GM18511 (cell line): ENCODE measurements around the gene KCNJ12.
"Not testable (repeated sequence)": the region's sequence is repeated elsewhere in the genome, so short reads cannot be mapped to it uniquely, and the experiment has no call there.

Experiments
- ATAC-seq: cut with Tn5 transposase; IDR thresholded peaks from one replicate; pipeline ENCODE4 v1.9.1; 2021; ENCODE audit warnings: mild to moderate bottlenecking, moderate library complexity; ENCODE audit not compliant: unreplicated experiment

Gene KCNJ12

DNA sequence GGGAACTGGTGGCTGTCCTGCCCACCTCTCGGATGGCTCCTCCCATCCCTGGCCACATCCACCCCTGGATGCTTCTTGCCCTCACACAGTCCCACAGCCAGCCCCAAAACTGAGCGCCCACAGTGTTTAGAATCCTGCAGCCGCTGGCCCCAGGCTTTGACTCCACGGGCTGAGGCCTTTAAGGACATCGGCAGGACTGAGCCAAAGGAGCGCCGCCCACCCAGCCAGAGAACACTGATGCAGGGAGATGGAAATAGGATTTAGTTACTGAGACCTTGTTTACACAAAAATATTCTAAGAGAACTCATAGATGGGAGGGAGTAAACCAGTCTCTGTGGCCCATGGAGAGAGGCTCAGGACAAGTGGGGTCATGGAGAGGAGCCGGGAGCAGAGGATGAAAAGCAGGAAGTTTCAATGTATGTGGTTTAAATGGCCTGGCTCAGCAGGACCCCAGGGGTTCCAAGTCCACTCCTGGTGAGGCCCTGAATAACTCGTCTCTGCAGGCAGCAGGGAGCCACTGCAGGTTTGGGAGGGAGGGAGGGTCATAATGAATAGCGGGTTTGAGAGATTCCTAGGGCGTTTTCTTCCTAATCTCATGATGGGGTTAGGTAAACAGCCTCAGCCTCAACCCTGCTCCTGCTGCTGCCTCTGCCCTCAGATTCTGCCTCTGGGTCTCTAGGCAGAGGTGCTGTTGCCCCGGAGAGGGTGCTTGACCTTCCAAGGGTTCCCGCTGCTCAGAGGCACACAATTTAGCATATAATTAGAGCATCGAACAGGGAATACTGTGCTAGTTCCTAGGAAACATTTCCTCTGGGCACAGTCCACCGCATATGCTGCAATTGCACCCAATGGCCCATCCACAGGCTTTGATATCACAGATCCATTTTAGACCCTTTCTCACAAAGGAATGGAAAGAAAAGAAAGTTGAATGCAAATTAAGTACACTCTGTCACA lies 61.0 kb downstream of the KCNJ12 start:
- ATAC-seq = not testable (repeated sequence)

DNA sequence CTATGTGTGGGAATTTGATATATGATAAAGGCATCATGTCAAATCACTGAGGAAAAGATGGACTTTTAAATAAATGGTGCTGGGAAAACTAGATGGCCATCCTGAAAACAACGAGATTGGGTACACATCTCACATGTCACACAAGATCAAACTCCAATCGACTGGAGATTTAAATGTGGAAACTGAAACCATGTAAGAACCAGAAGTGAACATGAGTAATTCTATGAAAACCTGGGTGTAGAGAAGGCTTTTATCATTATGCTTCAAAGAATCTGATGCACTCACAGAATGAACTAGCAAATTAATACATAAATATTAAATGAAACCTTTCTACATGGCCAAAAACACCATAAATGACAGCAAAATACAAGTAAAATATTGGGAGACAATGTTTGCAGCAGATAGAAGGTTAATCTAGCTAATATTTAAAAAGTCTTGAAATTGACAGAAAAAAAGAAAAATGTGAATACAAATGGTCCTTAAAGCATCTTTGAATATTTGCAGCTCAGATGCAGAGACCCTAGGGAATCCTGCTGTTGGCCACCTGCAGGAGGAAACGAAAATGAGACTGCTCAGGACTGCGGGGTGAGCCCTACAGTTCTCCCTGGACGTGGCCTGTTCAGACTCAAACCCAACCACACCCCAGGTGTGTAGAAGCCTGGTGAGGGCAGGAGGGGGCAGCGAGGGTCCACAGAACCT lies 62.3 kb downstream of the KCNJ12 start:
- ATAC-seq = not testable (repeated sequence)

DNA sequence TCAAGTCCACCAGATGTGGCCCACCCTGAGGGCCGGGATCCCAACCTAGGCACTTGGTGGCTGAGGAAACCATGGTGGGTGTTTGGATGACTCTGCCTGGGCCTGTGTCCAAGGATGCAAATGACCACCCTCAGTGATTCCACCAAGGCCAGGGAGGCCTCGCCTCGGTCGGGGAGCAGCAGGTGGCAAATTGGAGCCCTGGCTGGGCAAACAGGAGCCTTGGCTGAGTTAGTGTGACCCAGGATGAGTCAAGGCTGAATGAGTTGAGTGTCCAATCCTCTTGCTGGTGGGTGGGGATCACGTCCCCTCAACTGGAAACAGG lies 62.8 kb downstream of the KCNJ12 start:
- not testable (repeated sequence) for ATAC-seq

DNA sequence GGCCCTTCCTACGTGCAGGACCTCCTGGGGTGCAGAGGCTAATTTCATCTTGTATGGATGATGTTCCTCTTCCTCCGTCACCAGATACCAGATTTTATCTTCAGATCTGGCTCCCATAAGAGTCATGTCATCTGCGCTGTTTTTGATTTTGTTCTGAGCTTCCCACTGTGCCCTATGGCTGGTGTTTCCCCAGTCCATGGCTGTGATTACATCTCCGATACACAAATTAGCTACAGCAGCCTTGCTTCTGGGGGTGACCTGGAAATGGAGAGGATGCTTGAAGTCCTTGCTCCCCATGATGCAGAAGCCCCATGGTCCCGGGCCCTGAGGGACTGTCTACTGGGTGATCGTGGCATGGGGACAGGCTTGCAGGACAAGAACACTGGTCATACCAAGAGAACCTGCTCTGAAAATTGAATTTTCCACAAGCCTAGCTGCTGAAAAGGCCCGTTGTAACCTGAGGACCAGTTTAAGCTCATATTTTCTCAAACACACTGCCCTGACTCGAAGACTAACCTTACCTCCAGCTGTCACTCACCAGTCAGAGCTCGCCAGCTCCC lies 69.0 kb downstream of the KCNJ12 start:
- ATAC-seq = no peak

DNA sequence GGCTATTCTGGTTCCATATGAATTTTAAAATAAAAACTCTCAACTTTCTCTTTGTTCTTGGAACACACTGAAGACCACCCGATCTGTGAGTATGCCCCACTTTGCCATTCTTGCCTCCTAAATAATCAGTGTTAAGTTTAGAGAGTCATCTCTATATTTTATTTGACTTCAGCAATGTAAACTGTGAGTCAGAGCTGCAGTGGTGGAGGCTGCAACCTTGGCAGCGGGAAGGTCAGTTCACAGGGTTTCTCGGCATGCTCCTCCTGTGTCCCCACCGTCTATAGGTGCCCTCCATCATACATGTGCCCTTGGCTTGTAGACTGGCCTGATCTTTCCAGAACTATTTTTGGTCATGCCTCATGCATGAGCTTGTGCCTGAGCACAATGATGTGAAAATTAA lies 71.4 kb downstream of the KCNJ12 start:
- ATAC-seq = not testable (repeated sequence)

DNA sequence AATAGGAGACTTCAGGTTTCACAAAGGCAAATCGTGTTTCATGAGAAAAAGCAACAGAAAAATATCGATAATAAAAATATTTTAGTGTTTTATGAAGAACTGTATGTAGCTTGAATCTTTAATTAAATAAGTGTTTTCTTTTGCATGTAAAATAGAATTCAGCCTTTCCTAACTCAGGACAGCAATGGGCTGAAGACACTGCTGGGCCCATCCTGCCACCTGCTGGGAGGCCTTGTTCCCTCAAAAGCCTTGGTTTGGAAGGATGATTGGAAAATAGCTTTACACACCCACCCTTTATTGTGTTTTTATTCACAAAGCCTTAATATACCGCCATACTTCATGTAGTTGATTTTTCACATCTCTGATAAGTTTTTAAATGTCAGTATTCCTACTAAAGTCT lies 73.7 kb downstream of the KCNJ12 start:
- ATAC-seq = not testable (repeated sequence)

DNA sequence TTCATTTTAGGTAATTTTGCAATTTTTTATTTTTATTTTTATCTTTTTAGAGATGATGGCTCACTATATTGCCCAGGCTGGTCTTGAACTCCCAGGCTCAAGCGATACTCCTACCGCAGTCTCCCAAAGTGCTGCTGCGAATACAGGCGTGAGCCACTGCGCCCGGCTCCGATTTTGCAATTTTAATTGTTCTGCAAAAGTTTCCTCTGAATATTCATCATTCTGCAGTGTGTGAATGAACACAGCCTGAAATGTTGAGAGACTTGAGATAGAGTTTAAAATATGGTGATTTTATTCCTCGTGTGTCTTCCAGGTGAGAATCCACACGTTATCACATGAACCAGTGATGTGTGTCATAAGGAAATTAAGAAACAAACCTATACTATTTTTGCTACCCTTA lies 75.8 kb downstream of the KCNJ12 start:
- ATAC-seq = no peak

DNA sequence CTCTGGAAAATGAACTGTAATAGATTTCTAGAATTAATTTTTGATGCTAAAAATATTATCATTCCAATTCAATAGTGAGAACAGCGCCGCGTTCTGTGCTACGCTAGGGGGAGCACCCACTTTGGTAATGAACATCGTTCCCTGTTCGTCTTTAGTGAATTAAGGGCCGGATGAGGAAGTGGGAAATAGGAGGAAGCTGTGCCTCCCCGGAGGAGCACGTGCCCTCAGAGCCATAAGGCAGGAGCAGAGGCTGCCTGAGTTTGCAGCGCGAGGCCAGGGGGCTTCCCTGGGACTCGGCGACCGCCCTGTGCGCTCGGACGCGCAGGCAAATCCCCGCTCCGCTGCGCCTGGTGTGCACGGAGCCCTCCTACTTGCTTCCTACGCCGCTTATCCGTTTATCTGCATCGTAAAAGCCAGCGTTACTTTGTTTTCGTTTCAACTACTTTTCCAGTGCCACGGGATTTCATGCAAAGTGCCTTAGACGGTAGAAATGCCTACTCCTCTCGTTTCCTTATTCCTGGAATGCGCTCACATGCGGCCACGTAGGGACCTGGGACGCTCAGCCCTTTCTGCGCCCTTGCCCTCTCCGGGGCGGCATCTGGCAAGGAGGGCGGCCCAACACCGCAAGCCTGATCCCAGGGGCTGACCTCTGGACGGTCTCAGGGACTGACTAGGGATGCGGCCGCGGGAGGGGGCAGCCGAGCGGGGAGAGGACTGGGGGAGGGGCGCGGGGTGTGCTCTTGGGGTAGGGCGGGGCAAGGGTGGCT lies 76.4 kb downstream of the KCNJ12 start:
- ATAC-seq = no peak

DNA sequence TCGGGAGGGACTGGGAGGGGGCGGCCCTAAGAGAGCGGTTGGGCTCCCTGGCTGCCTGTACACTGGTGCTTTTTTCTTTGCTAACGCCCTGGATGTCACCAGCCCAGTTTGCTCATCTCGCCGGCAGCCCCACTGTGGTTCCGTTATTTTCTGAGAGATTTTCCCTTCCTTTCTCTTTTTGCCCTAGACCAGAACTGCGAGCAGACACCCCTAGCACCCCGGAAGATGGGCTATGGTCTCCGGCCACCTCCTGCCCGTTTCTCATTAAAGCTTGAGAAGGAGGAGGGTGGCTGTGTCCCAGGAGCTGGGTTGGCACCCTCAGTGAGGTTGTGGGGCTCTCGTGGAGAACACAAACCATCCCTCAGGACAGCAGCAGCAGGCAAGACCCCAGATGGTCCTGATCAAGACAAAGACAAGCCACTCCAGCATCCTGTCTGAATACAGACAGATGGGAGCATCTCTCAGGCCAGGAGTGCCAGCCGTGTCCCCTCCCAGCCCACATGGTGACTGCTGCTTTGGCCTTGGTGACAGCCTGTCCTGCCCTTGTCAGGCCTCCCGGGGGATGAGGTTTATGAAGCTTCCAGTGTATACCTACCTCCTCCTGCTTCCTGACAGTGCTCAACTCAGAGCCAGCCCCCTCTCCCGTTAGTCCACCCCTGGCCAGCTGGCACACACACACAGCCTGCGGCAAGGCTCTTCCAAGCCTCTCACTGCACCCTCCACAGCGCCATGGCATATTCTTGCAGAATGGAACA lies 77.2 kb downstream of the KCNJ12 start:
- ATAC-seq = no peak

DNA sequence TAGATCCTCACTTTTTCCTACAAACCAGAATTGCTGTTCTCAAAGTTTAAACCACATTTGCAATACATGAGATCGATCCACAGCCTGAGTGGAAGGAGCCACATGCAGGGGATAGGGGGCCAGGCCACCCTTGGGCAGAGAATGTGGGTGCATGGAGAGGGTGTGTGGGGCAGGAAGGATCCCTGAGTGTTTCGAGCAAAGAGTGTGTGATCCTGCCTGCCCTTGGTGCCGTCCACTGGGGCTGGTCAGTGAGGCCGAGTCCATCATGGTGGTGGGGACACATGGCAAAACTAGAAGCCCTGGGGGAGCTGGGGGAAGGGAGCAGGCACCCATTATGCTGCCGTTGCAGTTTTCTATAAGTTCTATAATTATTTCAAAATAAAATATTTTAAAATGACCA lies 77.8 kb downstream of the KCNJ12 start:
- ATAC-seq = not testable (repeated sequence)

DNA sequence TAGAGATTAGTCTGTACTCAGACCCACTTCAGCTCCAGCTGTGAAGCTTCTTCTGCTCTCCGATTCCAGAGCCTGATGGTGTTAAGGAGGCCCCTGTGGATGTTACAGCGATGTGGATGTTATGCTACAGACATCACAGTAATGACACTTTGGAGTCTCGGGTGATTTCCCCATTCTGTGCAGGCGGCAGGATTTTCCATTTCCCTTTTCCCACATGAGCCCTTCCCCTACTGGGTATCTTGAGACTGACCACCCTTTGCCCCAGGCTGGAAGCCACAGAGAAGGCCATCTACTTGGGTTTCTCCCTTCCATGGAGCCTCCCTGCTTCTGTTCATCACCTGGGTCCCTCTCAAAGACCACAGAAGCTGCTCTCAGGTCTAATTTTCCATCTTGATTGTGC lies 78.3 kb downstream of the KCNJ12 start:
- no peak for ATAC-seq

DNA sequence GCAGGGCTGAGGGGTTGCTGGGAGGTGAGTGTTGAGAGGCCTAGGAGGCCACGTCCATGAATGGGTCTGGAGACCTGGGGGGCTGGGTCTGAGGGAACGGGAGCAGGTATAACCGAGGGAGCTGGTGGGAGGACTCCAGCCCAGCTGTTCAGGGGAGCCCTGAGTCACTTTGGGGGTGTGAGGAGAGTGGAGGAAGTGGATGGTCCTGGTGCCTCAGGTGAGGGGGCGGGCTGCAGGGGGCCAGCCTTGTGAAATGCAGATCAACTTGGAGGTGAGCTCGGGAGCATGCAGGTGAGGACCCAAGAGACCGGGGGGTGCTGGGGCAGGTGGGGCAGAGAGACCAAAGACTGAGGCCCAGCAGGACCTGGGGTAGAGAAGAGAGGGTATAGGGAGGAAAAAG lies 79.6 kb downstream of the KCNJ12 start:
- ATAC-seq = no peak

DNA sequence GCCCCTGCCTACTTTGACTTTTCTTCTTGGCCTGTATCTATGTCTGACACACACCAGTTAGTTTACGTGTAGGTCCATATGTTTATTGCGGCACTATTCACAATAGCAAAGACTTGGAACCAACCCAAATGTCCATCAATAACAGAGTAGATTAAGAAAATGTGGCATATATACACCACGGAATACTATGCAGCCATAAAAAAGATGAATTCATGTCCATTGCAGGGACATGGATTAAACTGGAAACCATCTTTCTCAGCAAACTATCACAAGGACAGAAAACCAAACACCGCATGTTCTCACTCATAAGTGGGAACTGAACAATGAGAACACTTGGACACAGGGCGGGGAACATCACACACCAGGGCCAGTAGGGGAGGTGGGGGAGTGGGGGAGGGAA lies 80.3 kb downstream of the KCNJ12 start:
- ATAC-seq = not testable (repeated sequence)

DNA sequence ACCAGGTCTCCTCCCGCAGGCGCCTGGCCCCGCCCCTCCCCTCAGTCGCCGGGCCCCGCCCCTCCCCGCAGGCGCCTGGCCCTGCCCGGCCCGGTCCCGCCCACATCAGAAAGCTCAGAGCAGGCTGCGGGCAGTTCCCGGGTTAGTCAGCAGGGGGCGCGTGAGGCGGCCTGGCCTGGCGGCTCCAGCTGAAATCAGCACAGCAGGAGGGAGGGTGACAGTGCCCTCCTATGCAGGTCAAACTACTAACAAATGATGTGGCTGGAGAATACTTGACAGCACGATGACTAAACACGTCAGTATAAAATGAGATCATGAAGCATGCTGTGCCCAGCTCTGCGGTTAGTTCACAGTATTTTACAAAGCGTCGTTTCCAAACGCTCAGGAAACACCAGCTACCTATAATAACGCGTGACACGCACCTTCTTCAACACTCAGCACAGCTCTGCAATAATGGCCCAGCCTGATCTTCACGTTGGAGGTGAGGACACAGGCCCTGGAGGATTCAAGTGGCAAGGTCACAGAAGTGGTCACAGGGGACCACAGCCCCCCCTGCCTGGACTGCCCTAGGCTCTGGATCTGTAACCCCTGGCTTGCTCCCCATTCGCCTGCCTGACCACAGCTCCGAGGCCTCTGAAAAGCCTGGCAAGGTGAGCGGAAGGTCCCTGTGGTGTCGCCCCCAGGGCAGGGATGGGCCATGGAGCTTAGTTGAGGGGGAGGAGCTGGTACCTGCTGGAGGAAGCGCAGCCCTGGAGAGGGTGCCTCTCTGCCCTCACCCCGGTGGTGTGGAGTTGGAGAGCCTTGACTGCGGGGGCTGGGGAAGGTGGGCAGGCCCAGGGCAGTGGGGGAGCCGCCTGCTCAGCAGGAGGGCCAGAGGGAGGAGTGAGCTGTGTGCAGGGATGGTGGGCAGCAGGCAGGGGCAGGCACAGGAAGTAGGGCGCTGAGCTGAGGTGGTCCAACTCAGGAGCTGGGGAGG lies 81.2 kb downstream of the KCNJ12 start:
- ATAC-seq = peak; percentile 93

DNA sequence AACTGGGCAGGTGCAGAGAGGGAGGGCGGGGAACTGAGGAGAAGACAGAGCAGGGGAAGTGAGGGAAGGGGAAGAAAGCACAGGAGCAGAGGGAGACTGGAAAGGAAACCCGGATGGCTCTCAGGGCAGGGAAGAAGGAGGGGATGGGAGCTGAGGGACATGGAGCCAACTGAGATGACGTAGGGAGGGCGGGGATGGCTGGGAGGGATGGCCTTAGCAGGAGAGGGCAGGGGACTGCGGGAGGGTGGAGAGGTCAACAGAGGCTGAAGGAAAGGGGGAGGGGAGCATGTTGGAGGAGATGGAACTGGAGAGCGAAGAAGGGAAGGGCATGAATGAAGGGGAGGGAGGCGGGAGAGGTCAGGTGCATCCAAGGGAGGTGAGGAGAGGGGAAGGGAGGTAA lies 81.9 kb downstream of the KCNJ12 start:
- no peak for ATAC-seq

DNA sequence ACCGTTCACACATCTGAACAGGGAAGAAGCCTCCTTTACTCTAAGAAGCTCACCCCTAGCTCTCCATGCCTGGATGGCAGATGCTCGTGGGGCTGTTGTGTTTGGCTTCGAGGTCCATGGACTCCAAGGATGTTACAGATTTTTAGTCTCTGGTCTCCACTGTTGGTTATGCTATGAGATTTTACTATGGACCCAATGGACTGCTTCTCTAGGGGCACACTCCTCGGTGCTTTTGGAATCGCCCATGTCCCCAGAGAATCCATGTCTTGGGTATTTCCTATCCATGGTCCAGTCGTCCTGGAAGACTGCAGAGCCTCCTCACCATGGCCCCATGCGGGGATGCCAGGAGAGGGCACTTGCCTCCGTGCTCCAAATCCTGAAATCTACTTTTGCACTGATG lies 83.4 kb downstream of the KCNJ12 start:
- ATAC-seq = no peak

DNA sequence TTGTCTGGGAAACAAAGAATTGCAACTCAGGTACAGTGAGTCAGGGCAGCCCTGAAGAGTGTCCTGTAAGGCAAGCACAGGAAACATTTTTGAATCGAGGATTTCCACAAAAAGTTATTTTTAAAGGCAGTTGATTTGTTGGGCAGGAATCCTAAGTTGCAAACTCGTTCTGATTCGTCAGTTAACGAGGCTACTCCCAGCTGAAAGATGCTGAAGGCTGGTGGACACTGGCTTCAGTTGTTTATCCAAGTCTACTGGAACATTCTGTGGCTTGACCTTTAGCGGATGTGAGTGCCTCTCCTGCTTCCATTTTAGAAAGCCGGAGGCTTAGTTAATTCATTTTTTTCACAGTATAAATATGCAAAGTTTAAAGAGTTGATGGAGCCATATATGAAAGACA lies 84.2 kb downstream of the KCNJ12 start:
- ATAC-seq = no peak

DNA sequence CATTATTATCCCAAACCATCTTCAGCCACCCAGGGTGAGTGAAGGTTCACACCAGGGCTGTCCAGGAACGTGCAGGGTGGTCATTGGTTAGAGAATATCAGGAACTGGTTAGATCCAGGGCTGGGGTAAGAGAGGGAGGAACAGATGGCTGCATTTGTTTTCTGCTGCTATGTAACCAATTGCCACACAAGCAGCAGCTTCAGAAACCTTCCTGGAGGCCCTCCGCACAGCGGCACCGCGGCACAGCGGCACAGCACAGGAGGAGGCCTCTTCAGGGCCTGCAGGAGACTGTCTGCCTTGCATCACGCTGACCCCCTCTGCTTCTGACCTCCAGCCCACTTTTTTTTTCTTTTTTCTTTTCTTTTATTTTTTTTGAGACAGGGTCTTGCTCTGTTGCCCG lies 86.1 kb downstream of the KCNJ12 start:
- ATAC-seq = no peak

DNA sequence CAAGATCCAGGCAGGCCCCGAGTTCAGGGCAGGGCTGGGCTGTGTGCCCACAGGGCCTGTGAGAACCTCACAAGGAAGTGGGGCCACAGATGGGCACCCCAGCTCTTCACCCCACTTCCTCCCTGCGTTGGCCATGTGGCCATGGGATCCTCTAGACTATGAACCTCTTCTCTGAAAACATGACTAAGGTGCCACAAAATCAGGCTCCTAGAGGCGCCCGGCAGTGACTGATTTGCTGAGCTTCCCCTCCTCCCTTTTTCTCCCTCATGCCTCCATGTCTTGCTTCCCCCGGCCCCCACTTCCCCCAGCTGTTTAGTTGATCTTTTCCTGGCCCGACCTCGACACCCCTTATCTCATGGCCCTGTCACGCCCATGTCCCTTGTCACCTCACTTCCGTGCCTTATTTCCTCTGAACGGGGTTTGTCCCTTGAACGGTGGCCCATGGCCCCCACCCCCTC lies 87.1 kb downstream of the KCNJ12 start:
- no peak for ATAC-seq
